Measurements from ENCODE around the gene APOO. TPM values are rescaled to one million over a fixed set of nuclear protein-coding genes. Genes with fewer than 3 reads are reported as not detected.

The APOO gene
- total and polyA plus RNA-seq, 2 experiments from 2014 or later: 44.9 to 161 TPM

GRCh38 chrX:23822841-23823240 lies 84.9 kb downstream of the APOO start:
- H3K4me1 ChIP-seq (ENCODE audit: low read depth): no peaks in the 10 kb centered on the region
- H3K36me3 ChIP-seq: no peaks in the 10 kb centered on the region
- TF ChIP-seq, protein P1, sequence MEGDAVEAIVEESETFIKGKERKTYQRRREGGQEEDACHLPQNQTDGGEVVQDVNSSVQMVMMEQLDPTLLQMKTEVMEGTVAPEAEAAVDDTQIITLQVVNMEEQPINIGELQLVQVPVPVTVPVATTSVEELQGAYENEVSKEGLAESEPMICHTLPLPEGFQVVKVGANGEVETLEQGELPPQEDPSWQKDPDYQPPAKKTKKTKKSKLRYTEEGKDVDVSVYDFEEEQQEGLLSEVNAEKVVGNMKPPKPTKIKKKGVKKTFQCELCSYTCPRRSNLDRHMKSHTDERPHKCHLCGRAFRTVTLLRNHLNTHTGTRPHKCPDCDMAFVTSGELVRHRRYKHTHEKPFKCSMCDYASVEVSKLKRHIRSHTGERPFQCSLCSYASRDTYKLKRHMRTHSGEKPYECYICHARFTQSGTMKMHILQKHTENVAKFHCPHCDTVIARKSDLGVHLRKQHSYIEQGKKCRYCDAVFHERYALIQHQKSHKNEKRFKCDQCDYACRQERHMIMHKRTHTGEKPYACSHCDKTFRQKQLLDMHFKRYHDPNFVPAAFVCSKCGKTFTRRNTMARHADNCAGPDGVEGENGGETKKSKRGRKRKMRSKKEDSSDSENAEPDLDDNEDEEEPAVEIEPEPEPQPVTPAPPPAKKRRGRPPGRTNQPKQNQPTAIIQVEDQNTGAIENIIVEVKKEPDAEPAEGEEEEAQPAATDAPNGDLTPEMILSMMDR (IDR thresholded peaks at IDR 0.05; ENCODE audit: low read depth, low read length): no peak
- H3K9me3 ChIP-seq (ENCODE audit: low read depth): no peaks in the 10 kb centered on the region
- no peak for DNase-seq (ENCODE audit: low read depth in 1 of 2, low spot score in 1 of 2)
- H3K4me3 ChIP-seq: no peak overlapping the region
- no peaks in the 10 kb centered on the region for H3K27me3 ChIP-seq
- H3K27ac ChIP-seq: no peak overlapping the region

- H3K27ac ChIP-seq: no peak overlapping the region
- H3K36me3 ChIP-seq: no peaks in the 10 kb centered on the region
- no peaks in the 10 kb centered on the region for H3K27me3 ChIP-seq
- DNase-seq (ENCODE audit: low read depth in 1 of 2, low spot score in 1 of 2): no peak
- H3K4me1 ChIP-seq (ENCODE audit: low read depth): no peaks in the 10 kb centered on the region
- no peaks in the 10 kb centered on the region for H3K9me3 ChIP-seq (ENCODE audit: low read depth)
- TF ChIP-seq, protein P1 (IDR thresholded peaks at IDR 0.05; ENCODE audit: low read depth, low read length): no peak
- H3K4me3 ChIP-seq: no peak overlapping the region
Measured at GRCh38 chrX:23822397-23822796, 85.3 kb downstream of the APOO start.

DNA sequence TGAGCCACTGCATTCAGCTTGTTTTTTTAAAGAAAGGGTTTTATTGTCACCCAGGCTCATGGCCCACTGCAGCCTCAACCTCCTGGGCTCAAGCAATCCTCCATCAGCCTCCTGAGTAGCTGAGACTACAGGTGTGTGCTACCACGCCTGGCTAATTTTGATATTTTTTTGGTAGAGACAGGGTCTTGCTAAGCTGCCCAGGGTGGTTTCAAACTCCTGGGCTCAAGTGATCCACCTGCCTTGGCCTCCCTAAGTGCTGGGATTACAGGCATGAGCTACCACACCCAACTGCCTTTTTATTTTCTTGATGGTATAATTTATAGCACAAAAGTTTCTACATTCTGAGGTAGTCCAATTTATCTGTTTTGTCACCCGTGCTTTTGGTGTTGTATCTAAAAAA lies 85.9 kb downstream of the APOO start:
- Histone ChIP-seq H3K9me3 (ENCODE audit: low read depth) (no peaks in the 10 kb centered on the region), H3K27me3 (no peaks in the 10 kb centered on the region), H3K27ac (no peak overlapping the region), H3K36me3 (no peaks in the 10 kb centered on the region), H3K4me3 (no peak overlapping the region), H3K4me1 (ENCODE audit: low read depth) (no peaks in the 10 kb centered on the region)
- TF ChIP-seq, protein P1 (IDR thresholded peaks at IDR 0.05; ENCODE audit: low read depth, low read length): no peak
- no peak for DNase-seq (ENCODE audit: low read depth in 1 of 2, low spot score in 1 of 2)

- Histone ChIP-seq H3K9me3 (ENCODE audit: low read depth) (no peaks in the 10 kb centered on the region), H3K4me1 (ENCODE audit: low read depth) (no peaks in the 10 kb centered on the region), H3K36me3 (no peaks in the 10 kb centered on the region), H3K27ac (no peak overlapping the region), H3K4me3 (no peak overlapping the region), H3K27me3 (no peaks in the 10 kb centered on the region)
- TF ChIP-seq, protein P1 (IDR thresholded peaks at IDR 0.05; ENCODE audit: low read depth, low read length): no peak
- DNase-seq (ENCODE audit: low read depth in 1 of 2, low spot score in 1 of 2): peak in 1 of 2 donors; percentile 42
Measured at GRCh38 chrX:23820235-23820782, 87.4 kb downstream of the APOO start.

GRCh38 chrX:23819385-23820234 lies 88.1 kb downstream of the APOO start:
- peak in 1 of 2 donors; percentile 21 for DNase-seq (ENCODE audit: low read depth in 1 of 2, low spot score in 1 of 2)
- H3K27ac ChIP-seq: no peak overlapping the region
- TF ChIP-seq, protein P1 (IDR thresholded peaks at IDR 0.05; ENCODE audit: low read depth, low read length): no peak
- no peaks in the 10 kb centered on the region for H3K4me1 ChIP-seq (ENCODE audit: low read depth)
- no peaks in the 10 kb centered on the region for H3K9me3 ChIP-seq (ENCODE audit: low read depth)
- no peak overlapping the region for H3K4me3 ChIP-seq
- H3K36me3 ChIP-seq: no peaks in the 10 kb centered on the region
- no peaks in the 10 kb centered on the region for H3K27me3 ChIP-seq

All from cardiac muscle cell (in vitro differentiated cells and primary cell).